ENCODE results near the gene COBLL1. TPM values are rescaled to one million over a fixed set of nuclear protein-coding genes. Genes with fewer than 3 reads are reported as not detected.
"Not testable (repeated sequence)": the region's sequence is repeated elsewhere in the genome, so short reads cannot be mapped to it uniquely, and the experiment has no call there.

The COBLL1 gene
- 5.2 and 8.3 TPM in 2 replicates for total RNA-seq (2014; rRNA removed; shearing (Covaris generic))
- 7.0 and 10.0 TPM in 2 replicates for polyA plus RNA-seq (2015; cell fraction: cytosol; rRNA removed)
- 12.4 and 13.5 TPM in 2 replicates for polyA plus RNA-seq (2015; cell fraction: nucleus; rRNA removed)

GRCh38 chr2:164841719-164842623 lies at the start of gene COBLL1:
COBLL1 (minus strand) TSS chr2:164841823; CDS start chr2:164841196, 627 bp downstream.
- DNase-seq (ENCODE audit: low read depth): peak; percentile 67

- DNase-seq (ENCODE audit: low read depth): no peak
Measured at GRCh38 chr2:164890544-164890943, 48.9 kb upstream of the COBLL1 start.

- DNase-seq (ENCODE audit: low read depth): no peak
Measured at GRCh38 chr2:164888592-164888991, 47.0 kb upstream of the COBLL1 start.

GRCh38 chr2:164887434-164888144 lies 46.0 kb upstream of the COBLL1 start:
- no peak for DNase-seq (ENCODE audit: low read depth)

- DNase-seq (ENCODE audit: low read depth): no peak
Measured at GRCh38 chr2:164882276-164882675, 40.7 kb upstream of the COBLL1 start.

GRCh38 chr2:164881524-164881923 lies 39.9 kb upstream of the COBLL1 start:
- DNase-seq (ENCODE audit: low read depth): no peak

GRCh38 chr2:164879901-164880535 lies 38.4 kb upstream of the COBLL1 start:
- no peak for DNase-seq (ENCODE audit: low read depth)

- no peak for DNase-seq (ENCODE audit: low read depth)
Measured at GRCh38 chr2:164877927-164878326, 36.3 kb upstream of the COBLL1 start.

GRCh38 chr2:164877169-164877568 lies 35.5 kb upstream of the COBLL1 start:
- no peak for DNase-seq (ENCODE audit: low read depth)

- no peak for DNase-seq (ENCODE audit: low read depth)
Measured at GRCh38 chr2:164875334-164876205, 33.9 kb upstream of the COBLL1 start.

GRCh38 chr2:164873210-164873908 lies 31.7 kb upstream of the COBLL1 start:
- no peak for DNase-seq (ENCODE audit: low read depth)

GRCh38 chr2:164871404-164871803 lies 29.8 kb upstream of the COBLL1 start:
- no peak for DNase-seq (ENCODE audit: low read depth)

GRCh38 chr2:164869420-164869772 lies 27.8 kb upstream of the COBLL1 start:
- DNase-seq (ENCODE audit: low read depth): no peak

- DNase-seq (ENCODE audit: low read depth): no peak
Measured at GRCh38 chr2:164868563-164869419, 27.2 kb upstream of the COBLL1 start.

- no peak for DNase-seq (ENCODE audit: low read depth)
Measured at GRCh38 chr2:164867779-164868397, 26.3 kb upstream of the COBLL1 start.

- DNase-seq (ENCODE audit: low read depth): not testable (repeated sequence)
Measured at GRCh38 chr2:164866381-164866780, 24.8 kb upstream of the COBLL1 start.

GRCh38 chr2:164860694-164861042 lies 19.0 kb upstream of the COBLL1 start:
- DNase-seq (ENCODE audit: low read depth): no peak

GRCh38 chr2:164859906-164860693 lies 18.5 kb upstream of the COBLL1 start:
- not testable (repeated sequence) for DNase-seq (ENCODE audit: low read depth)
